Aortic smooth muscle cell (primary cell): ENCODE measurements around the gene ING5. TPM values are rescaled to one million over a fixed set of nuclear protein-coding genes. Genes with fewer than 3 reads are reported as not detected.

ENCODE experiments used
- total RNA-seq: library from RNA; depleted of rRNA; stranded (reverse); fragments of >200 nt; gene quantifications from 2 replicates; pipeline ENCODE4 v1.2.3, GENCODE V29; 2014

The ING5 gene
- 16.7 and 26.3 TPM in 2 replicates for total RNA-seq

GRCh38 chr2:241701399-241702154 lies at the start of gene ING5:
TSS of gene ING5 (plus strand) at chr2:241702039. CDS start at chr2:241702066, 27 bp downstream.

GRCh38 chr2:241686650-241687425 lies 15.0 kb upstream of the ING5 start, which contains the start of gene DTYMK:
TSS of gene DTYMK (minus strand) at chr2:241686815. CDS start at chr2:241686783, 32 bp downstream.

DNA sequence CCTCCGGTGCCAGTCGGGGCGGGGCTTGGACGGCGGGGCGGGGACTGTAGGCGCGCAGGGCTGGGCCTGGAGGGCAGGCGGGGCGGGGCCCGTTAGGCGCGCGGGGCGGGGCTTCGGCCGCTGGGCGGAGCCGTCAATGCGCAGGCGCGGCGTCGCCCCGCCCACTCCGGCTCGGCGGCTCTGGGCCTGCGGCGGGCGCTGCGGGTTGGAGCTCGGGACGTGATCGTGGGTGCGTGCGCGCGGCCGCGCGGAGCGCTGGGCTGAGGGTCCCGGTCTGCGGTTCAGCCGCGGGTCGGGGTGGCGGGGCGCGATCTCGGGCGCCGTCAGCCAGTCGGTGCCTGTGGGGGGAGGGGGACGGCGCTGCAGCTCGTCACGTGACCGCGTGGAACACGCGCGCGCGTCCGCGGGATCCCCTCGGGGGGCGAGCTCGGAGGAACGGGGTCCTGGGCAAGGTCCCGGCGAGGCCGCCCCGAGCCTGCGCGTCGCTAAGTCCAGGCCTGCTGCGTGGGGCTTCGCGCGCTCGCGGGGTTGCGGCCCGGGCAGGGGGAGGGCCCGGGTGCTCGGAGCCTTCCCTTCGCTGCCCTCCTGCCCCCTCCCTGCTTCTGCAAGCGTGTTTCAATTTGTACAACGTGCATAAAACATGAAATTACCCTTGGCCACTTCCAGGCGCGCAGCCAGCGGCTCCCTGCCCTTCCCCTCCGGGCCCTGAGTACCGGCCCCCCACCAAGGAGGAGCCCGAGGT lies 32.8 kb downstream of the ING5 start, which contains the start of gene D2HGDH:
Gene D2HGDH, plus strand, starts transcription at position 164 of the 742 bp plus-strand sequence. CDS start 595 bp downstream, outside the sequence.

GRCh38 chr2:241776336-241777169 lies 74.7 kb downstream of the ING5 start, which contains the start of gene GAL3ST2:
TSS of gene GAL3ST2 (plus strand) at chr2:241776822. CDS start at chr2:241776956, 134 bp downstream.

Other genes with a start within 250 kb of the ING5 start
- gene STK25, start 193.5 kb upstream of the ING5 start, total RNA-seq = 123 and 138 TPM in 2 replicates
- 4.0 and 4.9 TPM in 2 replicates for gene BOK, start 143.3 kb upstream of the ING5 start, total RNA-seq
- gene THAP4, start 64.9 kb upstream of the ING5 start, total RNA-seq = 32.8 and 42.8 TPM in 2 replicates
- gene ATG4B, start 64.3 kb upstream of the ING5 start, total RNA-seq = 51.9 and 60.7 TPM in 2 replicates
- 24.1 and 30.9 TPM in 2 replicates for gene DTYMK, start 15.2 kb upstream of the ING5 start, total RNA-seq
- gene D2HGDH, start 32.6 kb downstream of the ING5 start, total RNA-seq = 11.1 and 11.3 TPM in 2 replicates
- gene GAL3ST2, start 74.8 kb downstream of the ING5 start, total RNA-seq = not detected in 2 replicates
- gene NEU4, start 107.2 kb downstream of the ING5 start, total RNA-seq = not detected in 2 replicates
- not detected in 2 replicates for gene PDCD1, start 156.9 kb downstream of the ING5 start, total RNA-seq
- gene RTP5, start 167.7 kb downstream of the ING5 start, total RNA-seq = not detected in 2 replicates